ENCODE data around the gene MTMR4.
A peak's percentile ranks its signal among the peaks of the same experiment; 100 is the strongest.
"Not testable (repeated sequence)": the region's sequence is repeated elsewhere in the genome, so short reads cannot be mapped to it uniquely, and the experiment has no call there.

The MTMR4 gene

DNA sequence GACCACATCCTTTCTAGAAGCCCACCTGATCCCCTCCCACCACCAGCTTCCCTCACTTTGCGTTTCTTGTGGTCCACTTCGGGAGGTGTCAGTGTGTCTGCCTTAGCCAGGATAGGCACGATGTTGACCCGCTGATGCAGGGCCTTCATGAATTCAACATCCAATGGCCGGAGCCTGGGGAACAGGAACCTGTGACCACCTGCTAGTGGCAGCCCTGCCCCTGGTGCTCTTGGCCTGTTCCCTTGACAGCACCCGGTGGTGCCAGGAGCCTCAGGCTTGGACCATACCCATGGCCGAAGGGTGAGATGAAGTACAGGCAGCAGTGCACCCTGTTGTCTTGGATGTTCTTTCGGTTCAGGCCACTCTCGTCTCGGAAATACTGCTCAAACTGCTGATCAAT is 7.2 kb upstream of the MTMR4 start:
- no peak for DNase-seq

- DNase-seq, result peak; percentile 39
Observed at GRCh38 chr17:58520843-58521430, 6.5 kb upstream of the MTMR4 start.

DNA sequence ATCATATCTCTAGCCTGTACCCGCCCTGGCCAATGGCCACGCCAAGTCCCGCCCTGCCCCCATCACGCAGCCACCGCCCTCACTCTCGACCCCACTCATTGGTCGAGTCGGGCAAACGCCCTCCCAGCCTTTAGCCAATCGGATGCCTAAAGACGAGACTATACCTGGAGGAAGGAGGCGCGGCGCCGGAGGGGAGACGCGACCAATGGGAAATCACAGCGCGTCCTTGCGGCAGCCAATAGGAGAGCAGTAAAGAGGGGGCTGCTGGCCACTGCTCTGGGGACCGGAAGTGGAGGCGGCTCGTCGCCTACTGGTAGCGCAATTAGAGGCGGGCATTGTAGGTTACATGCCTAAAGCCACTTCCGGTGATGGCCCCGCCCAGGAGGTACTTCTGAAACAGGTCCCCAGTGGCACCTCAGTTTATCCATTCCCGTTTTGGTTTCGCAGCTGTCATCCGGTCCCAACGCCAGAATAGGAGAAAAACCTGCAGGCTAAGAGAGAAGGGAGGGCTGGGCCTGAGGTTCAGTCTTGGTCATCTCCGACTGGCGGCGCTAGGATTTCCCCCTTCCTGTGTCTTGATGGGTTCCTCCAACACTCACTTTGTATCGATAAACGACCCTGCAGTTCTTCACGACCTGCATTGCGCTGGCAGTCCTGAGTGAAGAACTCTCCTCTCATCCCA is 3.6 kb upstream of the MTMR4 start:
- peak; percentile 100 for DNase-seq

GRCh38 chr17:58517378-58517927 is 3.0 kb upstream of the MTMR4 start:
- no peak for DNase-seq

DNA sequence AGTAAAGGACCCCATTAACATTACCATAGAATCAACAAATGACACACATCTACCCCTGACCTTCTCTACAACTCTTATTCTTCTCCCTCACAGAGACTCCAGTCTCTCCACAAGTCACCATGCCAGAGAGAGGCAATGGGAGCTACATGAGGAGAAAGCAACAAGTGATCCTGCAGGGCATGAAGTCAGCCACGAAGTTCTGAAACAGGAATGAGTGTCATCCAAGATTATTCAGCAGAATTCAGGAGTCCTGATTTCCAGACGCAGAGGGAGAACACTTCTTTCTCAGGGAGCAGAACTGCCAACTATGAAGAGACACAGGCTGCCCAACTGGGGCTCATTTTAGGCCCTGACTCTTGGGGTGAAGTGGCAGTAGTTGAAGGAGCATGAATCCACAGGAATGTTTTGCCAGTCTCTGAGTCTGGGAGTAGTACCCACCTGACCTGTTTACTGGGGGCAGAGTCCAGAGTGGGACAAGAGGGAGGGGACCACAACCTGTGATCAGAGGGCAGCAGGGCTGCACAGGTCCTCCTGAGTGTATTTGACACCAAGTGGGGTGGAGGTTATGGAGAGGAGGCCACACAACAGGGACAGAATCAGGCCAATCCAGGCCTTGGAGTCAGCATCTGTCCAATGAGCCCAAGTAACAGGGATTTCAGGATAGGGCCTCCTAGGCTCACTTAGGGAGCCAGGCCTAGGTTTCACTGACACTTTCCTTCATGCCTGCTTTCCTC is 2.4 kb upstream of the MTMR4 start:
- DNase-seq, result no peak

GRCh38 chr17:58515286-58515685 is 848 bp upstream of the MTMR4 start:
- no peak for DNase-seq

- DNase-seq, result no peak
Observed at GRCh38 chr17:58514770-58515157, 326 bp upstream of the MTMR4 start.

GRCh38 chr17:58513267-58513964 is 1.0 kb downstream of the MTMR4 start:
- no peak for DNase-seq

GRCh38 chr17:58510075-58510474 is 4.4 kb downstream of the MTMR4 start:
- no peak for DNase-seq

DNA sequence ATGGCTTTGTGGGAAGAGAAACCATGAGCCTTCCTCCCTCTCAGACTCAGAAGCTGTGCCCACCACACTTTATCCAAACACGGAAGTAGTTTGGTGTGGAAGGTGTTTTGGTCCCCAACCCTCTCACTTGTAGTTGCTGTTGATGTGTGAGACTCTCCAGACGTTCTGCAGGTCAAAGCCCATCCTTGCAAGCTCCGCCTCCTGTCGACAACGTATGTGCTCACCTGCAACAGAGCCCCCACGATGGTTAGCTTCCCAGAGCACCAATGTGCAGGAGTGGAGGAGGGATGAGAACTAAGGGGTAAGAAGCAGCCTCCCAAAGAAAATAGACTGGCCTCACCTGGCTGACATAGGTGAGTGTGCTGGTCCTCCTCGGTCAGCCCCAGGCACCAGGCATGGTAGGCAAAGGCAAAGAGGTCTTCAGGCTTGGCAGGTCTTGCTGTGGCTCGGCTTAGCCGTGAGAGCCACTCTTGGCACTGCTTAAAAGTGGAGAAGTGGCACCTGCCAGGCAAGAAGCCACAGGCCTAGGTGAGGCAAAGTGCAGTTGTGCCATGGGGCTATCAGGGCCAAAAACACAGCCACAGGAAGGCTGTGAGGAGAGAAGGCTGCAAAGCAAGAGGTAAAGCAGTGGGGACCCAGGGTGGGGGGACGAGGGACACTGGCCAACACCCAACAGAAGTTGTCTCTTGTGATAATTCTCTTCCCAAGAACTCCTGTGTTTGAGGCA is 5.9 kb downstream of the MTMR4 start:
- no peak for DNase-seq

DNA sequence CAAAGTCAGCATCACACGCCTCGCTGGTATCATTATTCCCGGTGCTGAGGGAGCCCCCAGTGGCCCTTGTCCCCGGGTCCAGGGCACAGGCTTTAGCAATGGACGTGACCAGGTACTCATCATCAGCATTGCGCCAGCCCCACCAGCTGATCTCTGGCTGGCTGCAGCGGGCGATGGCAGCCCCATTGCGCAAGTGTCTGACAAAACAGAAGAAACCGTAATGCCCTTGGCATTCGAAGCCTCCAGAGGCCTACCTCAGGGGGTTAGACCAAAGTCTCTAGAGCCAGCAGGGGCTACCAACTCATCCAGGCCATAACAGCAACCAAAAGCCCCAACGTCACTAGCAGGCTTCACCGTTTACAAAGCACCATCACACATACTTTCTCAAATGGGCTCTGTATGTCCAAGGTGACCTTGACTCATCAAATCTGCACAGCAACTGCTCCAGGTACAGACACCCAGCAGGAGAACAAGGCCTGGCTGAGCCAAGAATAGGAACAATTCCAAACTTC is 7.3 kb downstream of the MTMR4 start:
- DNase-seq, result peak; percentile 82

GRCh38 chr17:58506354-58507080 is 7.9 kb downstream of the MTMR4 start:
- no peak for DNase-seq

DNA sequence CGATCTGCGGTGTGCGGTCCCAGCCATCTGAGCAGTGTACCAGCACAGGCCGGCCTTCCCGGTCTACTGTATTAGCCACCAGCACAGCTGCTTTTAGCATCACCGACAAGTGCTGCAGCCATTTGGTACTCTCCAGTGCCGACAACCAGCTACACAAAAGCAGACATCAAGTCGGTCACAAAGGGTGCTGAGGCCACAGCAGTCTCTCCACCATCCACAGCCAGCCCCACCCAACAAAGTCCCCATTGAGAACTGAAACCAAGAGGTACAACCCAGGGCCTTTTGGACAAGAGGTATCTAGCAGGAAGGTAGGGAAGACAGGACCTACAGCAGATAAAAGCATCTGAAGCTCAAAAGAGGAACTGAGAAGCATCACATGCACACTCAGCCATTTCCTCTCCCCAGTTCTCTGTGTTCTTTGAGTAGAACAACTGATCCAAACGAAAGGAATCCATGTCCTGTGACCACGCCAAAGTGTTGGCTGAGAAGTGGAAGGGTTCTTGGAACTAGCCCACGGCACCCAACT is 9.5 kb downstream of the MTMR4 start:
- DNase-seq, result peak; percentile 54

DNA sequence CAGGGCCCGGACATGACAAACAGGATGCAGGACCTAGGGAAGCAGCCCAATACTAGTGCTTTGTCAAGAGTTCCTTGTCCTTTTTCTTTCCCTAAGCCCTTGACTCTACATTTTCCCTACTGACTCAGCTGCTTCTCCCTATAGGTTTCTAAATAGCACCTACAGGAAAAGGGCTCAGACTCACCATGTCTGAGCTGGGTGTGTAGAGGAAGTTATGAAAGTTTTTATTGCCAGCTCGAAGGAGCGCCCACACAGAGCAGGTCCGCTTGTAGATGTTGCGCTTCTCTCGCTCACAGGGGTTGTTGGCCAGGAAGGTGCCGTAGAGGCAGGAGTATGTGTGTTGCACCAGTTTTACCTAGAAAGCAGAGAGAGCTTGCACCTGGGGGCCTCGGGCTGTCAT is 10.6 kb downstream of the MTMR4 start:
- peak; percentile 65 for DNase-seq

DNA sequence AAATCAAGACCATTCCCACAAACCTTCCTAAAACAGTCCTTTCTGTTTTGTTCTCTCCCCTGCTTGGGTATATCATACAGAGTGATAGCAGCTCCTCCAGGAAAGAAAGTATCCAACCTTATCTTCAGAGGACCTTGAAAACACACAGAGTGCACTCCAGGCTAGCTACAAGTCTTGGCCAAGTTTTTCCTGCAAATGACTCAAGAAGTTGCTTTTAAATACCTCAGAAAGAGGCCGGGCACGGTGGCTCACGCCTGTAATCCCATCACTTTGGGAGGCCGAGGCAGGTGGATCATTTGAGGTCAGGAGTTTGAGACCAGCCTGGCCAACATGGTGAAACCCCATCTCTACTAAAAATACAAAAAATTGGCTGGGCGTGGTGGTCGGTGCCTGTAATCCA is 11.3 kb downstream of the MTMR4 start:
- DNase-seq, result not testable (repeated sequence)

- no peak for DNase-seq
Observed at GRCh38 chr17:58501451-58501850, 13.0 kb downstream of the MTMR4 start.

- DNase-seq, result no peak
Observed at GRCh38 chr17:58498177-58498828, 16.1 kb downstream of the MTMR4 start.

- DNase-seq, result no peak
Observed at GRCh38 chr17:58493506-58493905, 20.9 kb downstream of the MTMR4 start.

DNA sequence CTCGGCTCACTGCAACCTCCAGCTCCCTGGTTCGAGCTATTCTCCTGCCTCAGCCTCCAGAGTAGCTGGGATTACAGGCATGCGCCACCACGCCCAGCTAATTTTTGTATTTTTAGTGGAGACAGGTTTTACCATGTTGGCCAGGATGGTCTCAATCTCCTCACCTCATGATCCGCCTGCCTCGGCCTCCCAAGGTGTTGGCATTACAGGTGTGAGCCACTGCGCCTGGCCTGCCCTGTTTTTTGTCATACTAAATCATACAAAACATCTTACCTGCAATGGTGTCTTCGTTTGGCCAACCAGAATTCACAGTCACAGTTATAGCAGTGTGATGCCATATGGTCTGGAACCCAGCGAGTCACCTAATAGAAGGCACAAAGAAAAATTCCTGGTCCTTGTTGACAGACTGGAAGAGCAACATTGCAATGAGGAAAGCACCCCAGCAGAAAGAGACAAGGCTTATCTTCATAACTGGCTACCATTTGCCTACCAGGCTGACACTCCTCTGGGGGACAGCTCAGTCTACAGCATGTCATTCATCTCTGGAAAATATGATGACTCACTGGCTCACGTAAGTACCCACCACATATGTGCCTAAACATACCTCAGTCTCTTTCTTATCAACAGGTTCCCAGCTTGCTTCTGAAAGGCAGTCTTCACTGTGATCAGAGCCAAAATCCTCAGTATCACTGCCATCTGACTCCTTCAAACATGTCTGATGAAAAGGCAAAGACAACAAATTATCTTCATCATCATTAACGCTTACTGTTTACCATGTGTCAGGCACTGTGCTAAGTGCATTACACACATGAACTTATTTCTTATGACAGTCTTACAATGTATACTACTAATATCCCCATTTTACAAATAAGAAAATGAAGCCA is 22.0 kb downstream of the MTMR4 start:
- DNase-seq, result no peak

DNA sequence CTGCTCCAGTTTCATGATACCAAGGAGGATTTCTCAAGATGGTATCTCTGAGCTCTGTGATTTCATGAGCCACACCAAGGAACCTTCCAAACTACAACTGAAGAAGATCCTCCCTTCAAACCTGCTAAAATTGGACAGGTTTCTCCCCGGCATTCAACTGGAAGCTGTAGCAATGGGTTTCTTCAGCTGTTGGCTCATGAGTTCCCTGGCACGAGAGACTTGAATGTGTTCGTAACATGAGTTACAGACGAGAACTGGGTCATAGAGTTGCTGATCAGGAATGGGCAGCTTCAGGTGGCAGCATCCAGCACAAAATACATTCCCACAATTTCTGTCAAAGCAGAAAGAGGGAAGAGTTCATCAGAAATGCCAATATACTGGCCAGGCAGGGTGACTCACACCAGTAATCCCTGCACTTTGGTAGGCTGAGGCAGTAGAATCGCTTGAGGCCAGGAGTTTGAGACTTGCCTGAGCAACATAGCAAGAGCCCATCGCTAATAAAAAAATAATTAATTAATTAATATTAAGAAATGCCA is 22.9 kb downstream of the MTMR4 start:
- DNase-seq, result no peak

Data from inflammatory macrophage treated with lipopolysaccharide for 4 hours (primary cell).